GM23338 (cell line): Measurements from ENCODE around the gene LGALS1. TPM values are rescaled to one million over a fixed set of nuclear protein-coding genes. Genes with fewer than 3 reads are reported as not detected.

Source experiments
- ATAC-seq: fragments of 200-7000 bp; cut with Tn5 transposase; 3 replicates; pipeline ENCODE4 v1.9.1; 2020
- DNase-seq: peaks from one replicate; pipeline ENCODE4 v3.0.0-alpha.2; 2015; ENCODE audit warnings: low spot score
- H2AFZ ChIP-seq: fragments of 200-600 bp; sonication (generic); 2 replicates; pipeline ENCODE4 v1.8.0; 2016; ENCODE audit warnings: antibody characterized with exemption, mild to moderate bottlenecking, moderate library complexity
- H3F3A ChIP-seq: fragments of 200-600 bp; sonication (generic); replicated peaks from 2 replicates; pipeline ENCODE4 v1.8.0; 2017; ENCODE audit warnings: antibody characterized with exemption, mixed run types, low read depth
- H3K27ac ChIP-seq: fragments of 200-600 bp; sonication (generic); 2 replicates; pipeline ENCODE4 v1.6.1; 2016; ENCODE audit warnings: low read depth
- H3K27me3 ChIP-seq: fragments of 200-600 bp; sonication (generic); 2 replicates; pipeline ENCODE4 v1.8.0; 2016; ENCODE audit warnings: mild to moderate bottlenecking, mixed run types, moderate library complexity; ENCODE audit not compliant: insufficient read depth
- H3K36me3 ChIP-seq: fragments of 200-600 bp; sonication (generic); 2 replicates; pipeline ENCODE4 v1.8.0; 2016; ENCODE audit warnings: mild to moderate bottlenecking; ENCODE audit not compliant: insufficient read depth
- H3K4me1 ChIP-seq: fragments of 200-600 bp; sonication (generic); 2 replicates; pipeline ENCODE4 v1.8.0; 2016; ENCODE audit warnings: mild to moderate bottlenecking, moderate library complexity; ENCODE audit not compliant: insufficient read depth
- H3K4me2 ChIP-seq: fragments of 200-600 bp; sonication (generic); 2 replicates; pipeline ENCODE4 v1.7.1; 2017; ENCODE audit warnings: mixed run types
- H3K4me3 ChIP-seq: fragments of 200-600 bp; sonication (generic); 2 replicates; pipeline ENCODE4 v1.6.1; 2016; ENCODE audit warnings: mixed run types
- H3K79me2 ChIP-seq: fragments of 200-600 bp; sonication (generic); replicated peaks from 2 replicates; pipeline ENCODE4 v1.8.0; 2017; ENCODE audit warnings: mild to moderate bottlenecking; ENCODE audit not compliant: insufficient read depth
- H3K9me2 ChIP-seq: fragments of 200-600 bp; sonication (generic); 2 replicates; pipeline ENCODE4 v1.8.0; 2017; ENCODE audit not compliant: insufficient read depth
- H4K20me1 ChIP-seq: fragments of 200-600 bp; sonication (generic); replicated peaks from 2 replicates; pipeline ENCODE4 v1.8.0; 2017; ENCODE audit warnings: mild to moderate bottlenecking; ENCODE audit not compliant: insufficient read depth
- H3K27ac Mint-ChIP-seq: 2 replicates; pipeline ENCODE4 v1.8.0; 2020; ENCODE audit warnings: inconsistent platforms, mild to moderate bottlenecking, moderate library complexity, mixed read lengths
- H3K27me3 Mint-ChIP-seq: 3 replicates; pipeline ENCODE4 v1.8.0; 2022; ENCODE audit warnings: low read depth, mild to moderate bottlenecking, moderate library complexity, mixed read lengths, inconsistent platforms; ENCODE audit not compliant: insufficient read depth, poor library complexity
- H3K36me3 Mint-ChIP-seq: 3 replicates; pipeline ENCODE4 v1.8.0; 2021; ENCODE audit warnings: low read depth, mild to moderate bottlenecking, inconsistent platforms, moderate library complexity, mixed read lengths
- H3K4me1 Mint-ChIP-seq: 3 replicates; pipeline ENCODE4 v1.8.0; 2020; ENCODE audit warnings: mild to moderate bottlenecking, inconsistent platforms, mixed read lengths
- H3K4me3 Mint-ChIP-seq: 3 replicates; pipeline ENCODE4 v1.8.0; 2021; ENCODE audit warnings: moderate library complexity, mild to moderate bottlenecking, inconsistent platforms, mixed read lengths
- H3K9me3 Mint-ChIP-seq: 3 replicates; pipeline ENCODE4 v1.8.0; 2020; ENCODE audit warnings: moderate library complexity, mild to moderate bottlenecking, inconsistent platforms, mixed read lengths
- CREB1 ChIP-seq: fragments of 250-450 bp; sonication (Bioruptor Pico); IDR thresholded peaks from 2 replicates; pipeline ENCODE4 v1.5.0; 2020; ENCODE audit warnings: low read depth, mild to moderate bottlenecking, moderate library complexity
- CTCF ChIP-seq, 2 experiments: fragments of 200-600 bp in 1 of 2; sonication (generic) in 1 of 2; conservative IDR thresholded peaks; 2 replicates each; pipeline versions ENCODE4 v1.5.1 to v1.6.1; 2016 to 2017; ENCODE audit warnings: antibody characterized with exemption in 2 of 2, low read depth in 2 of 2, mild to moderate bottlenecking in 2 of 2, moderate library complexity in 1 of 2
- EZH2 ChIP-seq: fragments of 200-600 bp; sonication (generic); IDR thresholded peaks from one replicate; pipeline ENCODE4 v1.8.0; 2017; ENCODE audit warnings: antibody characterized with exemption, mild to moderate bottlenecking, low read depth; ENCODE audit not compliant: unreplicated experiment
- EZH2phosphoT487 ChIP-seq: fragments of 200-600 bp; sonication (generic); IDR thresholded peaks from one replicate; pipeline ENCODE4 v1.8.1; 2018; ENCODE audit warnings: antibody characterized with exemption; ENCODE audit not compliant: unreplicated experiment
- JUNB ChIP-seq: IDR thresholded peaks from one replicate; pipeline ENCODE4 v1.6.1; 2016; ENCODE audit warnings: antibody characterized with exemption; ENCODE audit not compliant: unreplicated experiment
- NANOG ChIP-seq: IDR thresholded peaks from 2 replicates; pipeline ENCODE4 v1.6.1; 2016; ENCODE audit warnings: antibody characterized with exemption, borderline replicate concordance
- POLR2AphosphoS5 ChIP-seq: IDR thresholded peaks from 2 replicates; pipeline ENCODE4 v1.6.1; 2016; ENCODE audit warnings: antibody characterized with exemption, low read depth
- STAT1 ChIP-seq: IDR thresholded peaks from one replicate; pipeline ENCODE4 v1.6.1; 2016; ENCODE audit warnings: antibody characterized with exemption; ENCODE audit not compliant: unreplicated experiment
- ZNF114 ChIP-seq: fragments of 250-450 bp; sonication (Bioruptor Pico); IDR thresholded peaks from 2 replicates; pipeline ENCODE4 v1.5.0; 2020; ENCODE audit warnings: mild to moderate bottlenecking, moderate library complexity
- ZNF331 ChIP-seq: fragments of 250-450 bp; sonication (Bioruptor Pico); IDR thresholded peaks from 2 replicates; pipeline ENCODE4 v1.5.0; 2020; ENCODE audit warnings: low read depth, mild to moderate bottlenecking, moderate library complexity
- ZNF462 ChIP-seq: fragments of 250-450 bp; sonication (Bioruptor Pico); IDR thresholded peaks from 2 replicates; pipeline ENCODE4 v1.5.0; 2020; ENCODE audit warnings: mild to moderate bottlenecking, moderate library complexity
- polyA plus RNA-seq: library from polyadenylated mRNA; unstranded; fragments of >200 nt; fragmentation: Nextera tagmentation; extraction: Ambion mirVana; gene quantifications from 2 replicates; pipeline ENCODE4 v1.2.1, GENCODE V29; 2016
- total RNA-seq: library from RNA; depleted of rRNA; stranded (reverse); fragments of >200 nt; shearing (Covaris generic); gene quantifications from 2 replicates; pipeline ENCODE4 v1.2.3, GENCODE V29; 2014
- TF ChIP-seq, protein P1 (sequence below): IDR thresholded peaks from one replicate; pipeline ENCODE4 v1.6.1; 2018; ENCODE audit warnings: antibody characterized with exemption; ENCODE audit not compliant: unreplicated experiment
- TF ChIP-seq, protein P2 (sequence below): IDR thresholded peaks from 2 replicates; pipeline ENCODE4 v1.6.1; 2016; ENCODE audit warnings: antibody characterized with exemption

Gene LGALS1
- total and polyA plus RNA-seq, 2 experiments from 2014 or later = 31.2 to 62.5 TPM

GRCh38 chr22:37669586-37669985 lies 5.8 kb upstream of the LGALS1 start:
- Histone ChIP-seq H3K9me2 (no peaks in the 10 kb centered on the region), H3K27ac (no peak overlapping the region), H2AFZ (no peak overlapping the region), H4K20me1 (no peaks in the 10 kb centered on the region; the same call in 1 of the 2 replicates), H3K79me2 (peaks cover 5% of the 10 kb centered on the region), H3K27me3 (no peaks in the 10 kb centered on the region), H3K4me2 (no peak overlapping the region), H3K36me3 (no peaks in the 10 kb centered on the region), H3F3A (0 out of 2 replicates have a peak, but pooled peaks cover 11% of the 10 kb centered on the region), H3K4me1 (no peaks in the 10 kb centered on the region; the same call in 1 of the 2 replicates), H3K4me3 (no peak overlapping the region)
- H3K4me1 Mint-ChIP-seq = peaks cover 5% of the 10 kb centered on the region; the same call in 1 of the 3 replicates
- DNase-seq (no peak), ATAC-seq (no peak)
- peaks cover 24% of the 10 kb centered on the region for H3K36me3 Mint-ChIP-seq
- no peak for TF ChIP-seq CTCF (conservative IDR thresholded peaks at IDR 0.05; ENCODE audit: low read depth in 2 of 2)
- no peak for TF ChIP-seq ZNF114 (CRISPR knock-in tag)
- no peak for TF ChIP-seq CREB1 (CRISPR knock-in tag)
- no peak for TF ChIP-seq STAT1
- TF ChIP-seq, protein P1, sequence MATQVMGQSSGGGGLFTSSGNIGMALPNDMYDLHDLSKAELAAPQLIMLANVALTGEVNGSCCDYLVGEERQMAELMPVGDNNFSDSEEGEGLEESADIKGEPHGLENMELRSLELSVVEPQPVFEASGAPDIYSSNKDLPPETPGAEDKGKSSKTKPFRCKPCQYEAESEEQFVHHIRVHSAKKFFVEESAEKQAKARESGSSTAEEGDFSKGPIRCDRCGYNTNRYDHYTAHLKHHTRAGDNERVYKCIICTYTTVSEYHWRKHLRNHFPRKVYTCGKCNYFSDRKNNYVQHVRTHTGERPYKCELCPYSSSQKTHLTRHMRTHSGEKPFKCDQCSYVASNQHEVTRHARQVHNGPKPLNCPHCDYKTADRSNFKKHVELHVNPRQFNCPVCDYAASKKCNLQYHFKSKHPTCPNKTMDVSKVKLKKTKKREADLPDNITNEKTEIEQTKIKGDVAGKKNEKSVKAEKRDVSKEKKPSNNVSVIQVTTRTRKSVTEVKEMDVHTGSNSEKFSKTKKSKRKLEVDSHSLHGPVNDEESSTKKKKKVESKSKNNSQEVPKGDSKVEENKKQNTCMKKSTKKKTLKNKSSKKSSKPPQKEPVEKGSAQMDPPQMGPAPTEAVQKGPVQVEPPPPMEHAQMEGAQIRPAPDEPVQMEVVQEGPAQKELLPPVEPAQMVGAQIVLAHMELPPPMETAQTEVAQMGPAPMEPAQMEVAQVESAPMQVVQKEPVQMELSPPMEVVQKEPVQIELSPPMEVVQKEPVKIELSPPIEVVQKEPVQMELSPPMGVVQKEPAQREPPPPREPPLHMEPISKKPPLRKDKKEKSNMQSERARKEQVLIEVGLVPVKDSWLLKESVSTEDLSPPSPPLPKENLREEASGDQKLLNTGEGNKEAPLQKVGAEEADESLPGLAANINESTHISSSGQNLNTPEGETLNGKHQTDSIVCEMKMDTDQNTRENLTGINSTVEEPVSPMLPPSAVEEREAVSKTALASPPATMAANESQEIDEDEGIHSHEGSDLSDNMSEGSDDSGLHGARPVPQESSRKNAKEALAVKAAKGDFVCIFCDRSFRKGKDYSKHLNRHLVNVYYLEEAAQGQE = no peak
- TF ChIP-seq NANOG = no peak
- no peak for TF ChIP-seq ZNF462
- no peak for TF ChIP-seq JUNB
- TF ChIP-seq ZNF331 (CRISPR knock-in tag) = no peak
- no peak for TF ChIP-seq POLR2AphosphoS5
- TF ChIP-seq EZH2phosphoT487 = no peak
- TF ChIP-seq, protein P2, sequence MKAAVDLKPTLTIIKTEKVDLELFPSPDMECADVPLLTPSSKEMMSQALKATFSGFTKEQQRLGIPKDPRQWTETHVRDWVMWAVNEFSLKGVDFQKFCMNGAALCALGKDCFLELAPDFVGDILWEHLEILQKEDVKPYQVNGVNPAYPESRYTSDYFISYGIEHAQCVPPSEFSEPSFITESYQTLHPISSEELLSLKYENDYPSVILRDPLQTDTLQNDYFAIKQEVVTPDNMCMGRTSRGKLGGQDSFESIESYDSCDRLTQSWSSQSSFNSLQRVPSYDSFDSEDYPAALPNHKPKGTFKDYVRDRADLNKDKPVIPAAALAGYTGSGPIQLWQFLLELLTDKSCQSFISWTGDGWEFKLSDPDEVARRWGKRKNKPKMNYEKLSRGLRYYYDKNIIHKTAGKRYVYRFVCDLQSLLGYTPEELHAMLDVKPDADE = no peak
- no peak for TF ChIP-seq EZH2
- H3K27ac Mint-ChIP-seq = no peak overlapping the region
- H3K4me3 Mint-ChIP-seq = no peak overlapping the region
- no peaks in the 10 kb centered on the region for H3K9me3 Mint-ChIP-seq
- peaks cover 16% of the 10 kb centered on the region for H3K27me3 Mint-ChIP-seq
